ENCODE results near the gene ITPKC. TPM values are rescaled to one million over a fixed set of nuclear protein-coding genes. Genes with fewer than 3 reads are reported as not detected.

ITPKC gene
- total RNA-seq, 2 experiments from 2014 or later: 6.6 to 6.8 TPM

GRCh38 chr19:40741527-40742390 lies 24.8 kb downstream of the ITPKC start:
- Mint-ChIP-seq H3K4me1 (peaks cover 4% of the 10 kb centered on the region), H3K9me3 (no peaks in the 10 kb centered on the region), H3K27ac (no peak overlapping the region), H3K4me3 (no peak overlapping the region), H3K36me3 (ENCODE audit: low read depth) (peaks cover 10% of the 10 kb centered on the region), H3K27me3 (no peaks in the 10 kb centered on the region)
- CTCF ChIA-PET: no interaction called here
- DNase-seq: no peak
- POLR2A ChIA-PET: interaction anchor here (1.1 to 4.6 kb wide), 3 partner anchors 8 to 11 kb away, joined by 4 to 16 read pairs (median 10); partner anchors contain the start of genes ACTMAP and SNRPA

- Mint-ChIP-seq H3K9me3 (no peaks in the 10 kb centered on the region), H3K27ac (no peak overlapping the region), H3K27me3 (no peaks in the 10 kb centered on the region), H3K4me3 (no peak overlapping the region), H3K4me1 (peaks cover 4% of the 10 kb centered on the region), H3K36me3 (ENCODE audit: low read depth) (peaks cover 8% of the 10 kb centered on the region)
- CTCF ChIA-PET: interaction anchor here (1.3 kb wide), 1 partner anchor 79 kb away, joined by 3 read pairs; no protein-coding TSS in a partner anchor
- POLR2A ChIA-PET: interaction anchor here (1.1 to 2.1 kb wide), 2 partner anchors 8 to 10 kb away, joined by 4 to 10 read pairs; partner anchors contain the start of gene ACTMAP
- no peak for DNase-seq
Measured at GRCh38 chr19:40742477-40742876, 25.6 kb downstream of the ITPKC start.

- Mint-ChIP-seq H3K27me3 (no peaks in the 10 kb centered on the region), H3K27ac (no peak overlapping the region), H3K4me3 (no peak overlapping the region), H3K4me1 (peaks cover 7% of the 10 kb centered on the region), H3K36me3 (ENCODE audit: low read depth) (peaks cover 6% of the 10 kb centered on the region), H3K9me3 (no peaks in the 10 kb centered on the region)
- ChIA-PET POLR2A (interaction anchor here (1.1 to 2.1 kb wide), 2 partner anchors 8 to 10 kb away, joined by 4 to 10 read pairs; partner anchors contain the start of gene ACTMAP), CTCF (interaction anchor here (1.3 kb wide), 1 partner anchor 80 kb away, joined by 3 read pairs; no protein-coding TSS in a partner anchor)
- DNase-seq: no peak
Measured at GRCh38 chr19:40742886-40743285, 26.0 kb downstream of the ITPKC start.

- Mint-ChIP-seq H3K36me3 (ENCODE audit: low read depth) (peaks cover 9% of the 10 kb centered on the region), H3K27me3 (no peaks in the 10 kb centered on the region), H3K4me3 (no peak overlapping the region), H3K4me1 (peaks cover 10% of the 10 kb centered on the region), H3K27ac (no peak overlapping the region), H3K9me3 (no peaks in the 10 kb centered on the region)
- ChIA-PET CTCF (interaction anchor here (0.8 kb wide), 1 partner anchor 76 kb away, joined by 3 read pairs; no protein-coding TSS in a partner anchor), POLR2A (interaction anchor here (1.3 to 2.1 kb wide), 2 partner anchors 9 to 34 kb away, joined by 4 to 10 read pairs; partner anchors contain the start of gene RAB4B)
- no peak for DNase-seq
Measured at GRCh38 chr19:40743926-40744325, 27.0 kb downstream of the ITPKC start.

GRCh38 chr19:40744554-40745401 lies 27.9 kb downstream of the ITPKC start:
- CTCF ChIA-PET: interaction anchor here (1.1 kb wide), 1 partner anchor 62 kb away, joined by 3 read pairs; no protein-coding TSS in a partner anchor
- H3K27me3 Mint-ChIP-seq: no peaks in the 10 kb centered on the region
- peak; percentile 30 for DNase-seq

GRCh38 chr19:40745402-40745780 lies 28.5 kb downstream of the ITPKC start:
- H3K27ac Mint-ChIP-seq: no peak overlapping the region
- peaks cover 14% of the 10 kb centered on the region for H3K36me3 Mint-ChIP-seq (ENCODE audit: low read depth)
- ChIA-PET CTCF (interaction anchor here (1.1 kb wide), 1 partner anchor 61 kb away, joined by 3 read pairs; no protein-coding TSS in a partner anchor), POLR2A (interaction anchor here (0.7 to 14.2 kb wide), 2 partner anchors 32 to 1913 kb away, joined by 3 to 244 read pairs; partner anchors contain the start of genes MIA and RAB4B)
- H3K4me1 Mint-ChIP-seq: peaks cover 24% of the 10 kb centered on the region
- no peaks in the 10 kb centered on the region for H3K9me3 Mint-ChIP-seq
- no peak for DNase-seq
- no peaks in the 10 kb centered on the region for H3K27me3 Mint-ChIP-seq
- no peak overlapping the region for H3K4me3 Mint-ChIP-seq

More at GRCh38 chr19:40744554-40745401, 27.9 kb downstream of the ITPKC start:
- POLR2A ChIA-PET: interaction anchor here (0.7 to 1.3 kb wide), 2 partner anchors 33 to 1913 kb away, joined by 3 to 4 read pairs; partner anchors contain the start of gene RAB4B
- Mint-ChIP-seq H3K9me3 (no peaks in the 10 kb centered on the region), H3K4me1 (peaks cover 18% of the 10 kb centered on the region), H3K27ac (no peak overlapping the region), H3K4me3 (no peak overlapping the region), H3K36me3 (ENCODE audit: low read depth) (peaks cover 8% of the 10 kb centered on the region)

GRCh38 chr19:40747536-40747935 lies 30.6 kb downstream of the ITPKC start:
- no peak for DNase-seq
- Mint-ChIP-seq H3K36me3 (ENCODE audit: low read depth) (peaks cover 28% of the 10 kb centered on the region), H3K27ac (no peak overlapping the region), H3K4me3 (no peak overlapping the region), H3K4me1 (peaks cover 26% of the 10 kb centered on the region), H3K9me3 (no peaks in the 10 kb centered on the region), H3K27me3 (no peaks in the 10 kb centered on the region)
- CTCF ChIA-PET: no interaction called here
- POLR2A ChIA-PET: interaction anchor here (0.7 to 14.2 kb wide), 3 partner anchors 29 to 64 kb away, joined by 4 to 244 read pairs (median 30); partner anchors contain the start of genes MIA and RAB4B

GRCh38 chr19:40750058-40750873 lies 33.4 kb downstream of the ITPKC start, which contains the start of gene ACTMAP:
Gene ACTMAP (minus strand): TSS chr19:40750477. CDS start chr19:40749803, 674 bp downstream.
- peaks cover 43% of the 10 kb centered on the region for H3K4me1 Mint-ChIP-seq
- H3K36me3 Mint-ChIP-seq (ENCODE audit: low read depth): peaks cover 43% of the 10 kb centered on the region
- H3K9me3 Mint-ChIP-seq: no peaks in the 10 kb centered on the region

GRCh38 chr19:40750874-40751537 lies 34.1 kb downstream of the ITPKC start, which contains the start of gene SNRPA:
Gene SNRPA (plus strand): TSS chr19:40751203. CDS start chr19:40751409, 206 bp downstream.
- no peaks in the 10 kb centered on the region for H3K9me3 Mint-ChIP-seq
- H3K4me3 Mint-ChIP-seq: peak within 1 kb of the TSS; percentile 96
- no peaks in the 10 kb centered on the region for H3K27me3 Mint-ChIP-seq
- H3K4me1 Mint-ChIP-seq: peaks cover 50% of the 10 kb centered on the region
- ChIA-PET POLR2A (interaction anchor here (0.6 to 14.2 kb wide), 24 partner anchors 9 to 223 kb away, joined by 3 to 244 read pairs (median 6); partner anchors contain the start of genes COQ8B, EGLN2, ITPKC and MIA), CTCF (interaction anchor here (0.7 to 7.8 kb wide), 12 partner anchors 17 to 554 kb away, joined by 3 to 48 read pairs (median 4); partner anchors contain the start of genes EGLN2, NUMBL and RAB4B)
- peaks cover 50% of the 10 kb centered on the region for H3K36me3 Mint-ChIP-seq (ENCODE audit: low read depth)
- peak within 1 kb of the TSS; percentile 99 for H3K27ac Mint-ChIP-seq
- peak; percentile 97 for DNase-seq

More at GRCh38 chr19:40750058-40750873, 33.4 kb downstream of the ITPKC start, which contains the start of gene ACTMAP:
- Mint-ChIP-seq H3K4me3 (peak within 1 kb of the TSS; percentile 96), H3K27me3 (no peaks in the 10 kb centered on the region), H3K27ac (peak within 1 kb of the TSS; percentile 99)
- peak; percentile 100 for DNase-seq
- ChIA-PET CTCF (interaction anchor here (0.7 to 7.8 kb wide), 12 partner anchors 16 to 555 kb away, joined by 3 to 48 read pairs (median 4); partner anchors contain the start of genes EGLN2, NUMBL and RAB4B), POLR2A (interaction anchor here (0.6 to 14.2 kb wide), 25 partner anchors 8 to 224 kb away, joined by 3 to 244 read pairs (median 4); partner anchors contain the start of genes COQ8B, EGLN2, ITPKC and MIA)

- H3K36me3 Mint-ChIP-seq (ENCODE audit: low read depth): peaks cover 61% of the 10 kb centered on the region
- peak overlapping the region; percentile 96 for H3K4me3 Mint-ChIP-seq
- DNase-seq: peak; percentile 37
- H3K4me1 Mint-ChIP-seq: peaks cover 63% of the 10 kb centered on the region
- H3K27me3 Mint-ChIP-seq: no peaks in the 10 kb centered on the region
- peak overlapping the region; percentile 99 for H3K27ac Mint-ChIP-seq
- POLR2A ChIA-PET: interaction anchor here (0.7 to 14.2 kb wide), 13 partner anchors 8 to 520 kb away, joined by 3 to 244 read pairs (median 6); partner anchors contain the start of genes COQ8B, EGLN2, HNRNPUL1 and ITPKC
- H3K9me3 Mint-ChIP-seq: no peaks in the 10 kb centered on the region
- CTCF ChIA-PET: interaction anchor here (0.7 to 7.8 kb wide), 10 partner anchors 18 to 392 kb away, joined by 3 to 48 read pairs (median 4); partner anchors contain the start of genes COQ8B, EGLN2, ITPKC and RAB4B
Measured at GRCh38 chr19:40752257-40752781, 35.4 kb downstream of the ITPKC start.
